HCT116 (cell line): ENCODE results near the gene TMEM179.

Source experiments
- POLR2AphosphoS5 ChIP-seq: IDR thresholded peaks from 2 replicates; pipeline ENCODE4 v1.6.1; 2011; ENCODE audit warnings: mild to moderate bottlenecking, low read depth, low read length, moderate library complexity
- RAD21 ChIP-seq: IDR thresholded peaks from 2 replicates; pipeline ENCODE4 v1.6.1; 2012; ENCODE audit warnings: low read depth, mild to moderate bottlenecking
- ZNF274 ChIP-seq: fragments of 200-500 bp; sonication (Bioruptor generic); IDR thresholded peaks from 2 replicates; pipeline ENCODE4 v1.6.1; 2014; ENCODE audit warnings: mild to moderate bottlenecking, low read depth, low read length, inconsistent platforms

GRCh38 chr14:104598039-104598909 is 6.3 kb downstream of the TMEM179 start:
- TF ChIP-seq RAD21 (no peak), ZNF274 (no peak), POLR2AphosphoS5 (no peak)
